Activated CD8-positive, alpha-beta memory T cell treated with anti-CD3 and anti-CD28 coated beads, Interleukin-2, amount 50 U/mL, for 24 hours (primary cell): ENCODE data around the gene ENAH.
"Not testable (repeated sequence)": the region's sequence is repeated elsewhere in the genome, so short reads cannot be mapped to it uniquely, and the experiment has no call there.

Experiments used
- DNase-seq: peaks from one replicate; pipeline ENCODE4 v3.0.0-alpha.2; 2020; ENCODE audit errors: extremely low read depth

Gene ENAH

DNA sequence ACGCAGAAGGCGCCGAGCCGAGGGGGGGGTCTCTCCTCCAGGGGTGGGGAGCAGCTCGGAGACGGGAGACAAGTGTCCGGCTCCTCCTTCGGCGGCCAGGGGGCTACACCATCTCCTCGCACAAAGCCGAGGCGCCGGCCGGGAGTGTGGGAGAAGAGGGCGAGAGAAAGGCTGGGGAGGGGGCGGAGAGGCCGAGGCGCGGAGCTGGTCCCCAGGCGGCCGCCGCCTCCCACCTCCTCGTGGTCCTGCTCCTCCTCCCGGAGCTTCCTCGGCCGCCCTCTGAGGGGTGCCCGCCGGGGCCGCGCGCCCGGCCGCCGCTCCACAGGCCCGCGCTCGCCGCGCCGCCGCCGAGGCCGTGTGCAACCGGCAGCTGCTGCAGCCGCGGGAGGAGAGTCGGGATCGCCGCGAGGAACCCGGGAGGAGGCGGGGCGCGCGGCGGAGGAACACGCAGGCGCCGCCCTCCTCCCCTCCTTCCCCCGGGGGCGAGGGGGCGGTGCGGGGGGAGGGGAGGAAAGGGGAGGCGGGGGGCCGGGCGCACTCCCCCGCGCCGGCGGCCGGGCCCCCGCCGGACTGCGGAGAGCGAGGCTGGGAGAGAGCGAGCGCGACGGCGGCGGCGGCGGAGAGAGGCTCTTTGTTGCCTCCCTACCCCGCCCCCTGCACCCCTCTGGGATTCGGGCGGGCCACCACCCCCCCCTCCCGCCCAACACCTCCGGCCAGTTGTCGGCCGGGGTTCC lies at the start of gene ENAH:
TSS of gene ENAH (minus strand) at position 395 of the 734 bp plus-strand sequence. CDS start 433 bp downstream, outside the sequence.
- no peak for DNase-seq

DNA sequence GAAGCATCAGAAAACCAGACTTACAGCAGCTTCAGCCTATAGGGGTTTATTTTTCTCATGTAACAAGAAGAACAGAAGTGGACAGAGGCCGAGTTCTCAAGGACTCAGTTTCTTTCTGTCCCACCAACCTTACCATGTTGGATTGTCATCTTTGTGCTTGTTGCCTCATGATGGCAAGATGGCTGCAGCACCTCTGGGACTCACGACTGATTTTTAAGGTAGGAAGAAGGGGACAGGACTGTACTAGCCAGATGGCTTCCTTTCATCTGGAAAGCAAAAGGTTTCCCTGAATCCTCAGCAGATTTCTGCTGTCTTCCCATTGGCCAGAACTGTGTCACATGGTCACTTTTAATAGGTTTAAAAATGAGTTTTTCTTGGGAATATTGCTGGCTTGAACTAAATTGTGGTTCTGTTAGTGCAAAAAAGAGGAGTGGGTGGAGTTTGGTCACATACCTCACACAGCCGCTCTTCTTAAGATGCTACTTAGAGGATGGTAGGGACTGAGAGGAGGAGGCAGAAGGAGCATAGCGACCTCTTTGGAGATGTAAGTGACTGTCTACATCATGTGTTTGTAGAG lies 48.1 kb upstream of the ENAH start:
- no peak for DNase-seq

DNA sequence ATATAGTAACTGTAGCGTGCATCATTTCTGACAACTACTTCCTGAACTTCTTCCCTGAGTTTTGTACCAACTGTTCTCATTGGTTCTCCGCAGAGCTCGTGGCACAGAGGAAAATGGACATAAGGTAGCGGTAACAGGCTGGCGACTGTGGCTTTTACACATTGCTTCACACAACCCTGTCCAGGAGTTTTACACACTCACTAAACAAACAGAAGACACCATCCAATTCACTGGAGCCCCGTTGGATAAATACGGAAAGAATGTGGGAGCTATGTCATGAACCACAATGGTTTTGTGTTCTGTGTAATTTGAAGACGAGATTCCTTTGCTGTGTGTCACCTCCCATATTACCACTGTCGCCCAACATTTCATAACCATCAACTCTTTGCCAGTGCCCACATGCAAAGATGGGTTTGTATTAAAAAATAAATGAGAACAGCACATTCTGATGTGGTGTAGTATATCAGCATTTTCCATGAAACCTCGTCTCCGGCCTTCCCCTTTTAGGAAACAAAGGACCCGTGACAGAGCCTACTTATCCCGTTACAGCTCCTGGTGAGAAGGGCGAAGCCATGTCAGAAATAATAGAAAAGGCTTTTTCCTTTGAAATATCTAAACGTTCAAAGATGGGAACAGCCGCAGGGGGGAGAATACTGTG lies 47.4 kb upstream of the ENAH start:
- DNase-seq = no peak

DNA sequence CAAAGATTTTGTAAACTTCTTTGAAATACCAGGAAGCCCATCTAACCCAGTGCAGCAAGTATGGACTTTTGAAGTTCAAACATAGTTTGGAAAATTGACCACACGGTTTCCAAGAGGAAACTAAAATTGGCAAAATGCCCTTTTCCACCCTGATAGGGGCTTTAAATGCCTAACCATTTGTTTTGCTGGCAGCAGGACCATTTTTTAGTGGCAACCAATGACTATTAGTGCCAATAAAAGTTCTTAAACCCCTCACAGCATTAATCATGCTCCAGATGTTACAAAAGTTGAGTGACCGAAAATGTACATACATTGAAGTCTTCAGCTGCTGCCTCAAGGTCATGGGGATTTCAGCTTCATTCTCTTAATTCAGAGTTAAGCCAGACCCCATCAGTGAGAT lies 46.4 kb upstream of the ENAH start:
- DNase-seq = no peak

DNA sequence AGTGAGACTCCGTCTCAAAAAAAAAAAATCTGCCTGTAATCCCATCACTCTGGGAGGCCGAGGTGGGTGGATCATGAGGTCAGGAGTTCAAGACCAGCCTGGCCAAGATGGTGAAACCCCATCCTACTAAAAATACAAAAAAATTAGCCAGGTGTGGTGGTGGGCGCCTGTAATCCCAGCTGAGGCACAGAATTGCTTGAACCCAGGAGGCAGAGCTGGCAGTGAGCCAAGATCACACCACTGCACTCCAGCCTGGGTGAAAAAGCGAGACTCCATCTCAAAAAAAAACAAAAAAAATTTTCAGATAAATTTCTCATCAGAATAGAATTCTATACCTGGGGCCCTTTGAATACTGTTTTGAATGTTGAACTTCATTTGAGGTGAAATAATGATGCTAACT lies 45.3 kb upstream of the ENAH start:
- not testable (repeated sequence) for DNase-seq

DNA sequence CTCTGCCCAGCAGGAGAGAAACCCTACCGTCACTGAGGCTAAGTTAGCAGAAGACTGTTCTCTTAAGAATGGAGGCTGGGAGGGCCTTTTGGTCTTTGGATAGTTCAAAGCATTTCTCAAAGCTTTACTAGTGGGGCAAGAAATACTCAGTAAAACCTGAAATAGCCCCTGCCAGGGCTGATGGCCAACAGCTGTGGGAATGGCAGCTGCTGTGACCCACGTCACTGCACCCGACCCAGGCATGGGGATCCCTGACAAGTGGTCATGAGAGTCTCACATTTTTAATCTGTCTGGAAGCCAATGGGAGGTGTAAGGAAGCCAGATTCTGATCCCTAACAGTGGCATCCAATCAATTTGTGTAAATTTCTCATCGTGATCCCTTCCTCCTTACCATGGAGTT lies 44.5 kb upstream of the ENAH start:
- DNase-seq = no peak

DNA sequence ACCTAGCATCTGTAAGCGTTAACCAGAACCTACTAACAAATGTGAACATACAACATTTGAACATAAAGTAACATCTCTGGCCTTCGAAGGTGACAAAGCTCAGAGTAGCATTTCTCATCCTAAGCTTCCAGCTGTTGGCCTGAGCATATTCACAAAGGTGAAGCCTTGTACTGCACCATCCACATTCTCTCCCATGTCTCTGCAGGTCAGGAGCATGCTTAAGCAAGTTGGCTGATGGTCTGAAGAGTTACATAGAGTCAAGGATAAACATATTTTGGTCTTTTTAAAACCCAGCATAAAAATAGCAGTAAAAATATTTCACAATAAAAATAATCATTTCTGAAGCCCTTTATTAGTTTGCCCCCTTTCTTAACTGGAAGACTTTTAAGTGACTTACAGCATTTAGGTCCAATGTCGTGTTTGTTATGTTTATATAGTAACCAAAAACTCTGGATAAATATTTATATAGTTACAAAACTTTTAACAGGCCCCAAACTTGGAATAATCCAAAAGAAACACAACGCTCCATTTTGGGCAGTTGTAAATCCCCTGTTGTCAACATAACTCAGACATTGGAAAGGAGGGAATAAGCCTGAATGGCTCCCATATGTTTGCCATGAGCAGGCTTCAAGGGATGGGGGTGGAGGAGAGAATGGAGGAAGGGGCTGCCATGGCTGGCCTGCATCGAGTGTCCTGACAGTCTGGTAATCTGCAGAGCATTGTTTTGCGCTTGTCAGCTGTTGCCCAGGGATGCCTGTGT lies 42.8 kb upstream of the ENAH start:
- DNase-seq = no peak

DNA sequence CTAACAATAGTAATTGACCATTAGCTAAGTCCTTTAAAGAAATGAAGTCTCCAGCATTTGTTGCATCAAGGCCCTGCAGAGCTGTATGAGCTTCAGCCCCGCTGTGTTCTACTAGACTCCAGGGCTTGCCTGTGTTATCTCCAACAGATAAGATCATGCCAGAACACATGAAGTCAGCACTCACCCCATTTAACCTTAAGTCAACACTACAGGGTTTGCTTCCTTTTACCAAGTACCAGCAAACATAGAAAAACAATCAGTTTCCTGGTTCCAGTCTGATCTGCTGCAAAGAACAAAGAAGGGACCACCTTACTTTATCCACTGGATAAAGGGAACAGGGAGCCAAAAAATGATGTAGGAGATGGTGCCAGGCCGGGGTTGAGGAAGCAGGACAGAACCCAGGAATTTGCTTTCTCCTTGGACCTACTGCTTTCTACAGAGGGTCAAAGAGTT lies 41.3 kb upstream of the ENAH start:
- no peak for DNase-seq

DNA sequence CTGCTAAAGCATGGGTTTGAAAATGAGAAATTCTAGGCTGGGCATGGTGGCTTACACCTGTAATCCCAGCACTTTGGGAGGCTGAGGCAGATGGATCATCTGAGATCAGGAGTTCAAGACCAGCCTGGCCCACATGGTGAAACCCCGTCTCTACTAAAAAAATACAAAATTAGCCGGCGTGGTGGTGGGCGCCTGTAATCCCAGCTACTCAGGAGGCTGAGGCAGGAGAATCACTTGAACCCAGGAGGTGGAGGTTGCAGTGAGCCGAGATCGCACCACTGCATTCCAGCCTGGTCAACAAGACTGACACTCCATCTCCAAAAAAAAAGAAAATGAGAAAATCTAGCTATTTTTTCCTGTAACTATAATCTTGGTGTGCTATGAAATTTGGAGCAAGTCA lies 40.8 kb upstream of the ENAH start:
- not testable (repeated sequence) for DNase-seq

DNA sequence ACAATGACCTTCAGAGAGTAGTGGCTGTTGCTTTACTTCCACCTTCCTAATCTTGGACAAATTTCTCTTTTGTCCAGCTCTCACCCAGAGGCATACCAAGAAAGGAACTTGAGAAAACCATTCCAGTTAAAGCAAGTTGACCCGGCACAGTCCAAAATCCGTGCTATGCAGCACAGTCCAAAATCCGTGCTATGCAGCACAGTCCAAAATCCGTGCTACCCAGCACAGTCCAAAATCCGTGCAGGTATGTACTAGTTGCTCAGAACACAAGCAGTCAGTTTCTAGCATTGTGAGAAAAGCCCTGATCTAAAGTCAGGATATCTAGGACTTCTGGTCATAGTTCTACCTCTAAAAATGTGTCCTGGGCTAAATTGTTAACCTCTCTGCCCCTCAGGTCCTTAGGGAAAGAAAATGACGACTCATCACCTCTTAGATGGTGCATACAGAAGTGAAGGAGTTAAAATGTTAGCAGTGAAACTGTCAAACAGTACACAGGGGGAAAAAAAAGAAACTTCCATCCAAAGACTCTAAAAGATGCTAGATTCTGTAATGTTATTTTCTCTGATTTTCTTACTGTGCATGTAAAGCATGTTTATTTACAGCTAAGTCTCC lies 40.3 kb upstream of the ENAH start:
- DNase-seq = no peak

DNA sequence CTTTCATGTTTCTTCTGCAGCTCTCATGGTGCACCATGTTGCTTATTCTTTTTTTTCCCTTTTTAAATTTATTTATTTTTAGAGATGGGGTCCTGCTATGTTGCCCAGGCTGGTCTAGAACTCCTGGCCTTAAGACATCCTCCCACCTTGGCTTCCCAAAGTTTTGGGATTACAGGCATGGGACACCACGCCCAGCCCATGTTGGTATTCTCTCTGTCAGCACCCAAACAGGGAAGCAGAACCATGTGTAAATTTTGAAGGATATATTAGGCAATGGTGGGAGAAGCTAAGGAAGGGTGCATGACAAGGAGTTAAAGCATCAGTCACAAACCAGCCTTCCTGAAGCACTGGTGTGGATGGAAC lies 39.6 kb upstream of the ENAH start:
- no peak for DNase-seq

DNA sequence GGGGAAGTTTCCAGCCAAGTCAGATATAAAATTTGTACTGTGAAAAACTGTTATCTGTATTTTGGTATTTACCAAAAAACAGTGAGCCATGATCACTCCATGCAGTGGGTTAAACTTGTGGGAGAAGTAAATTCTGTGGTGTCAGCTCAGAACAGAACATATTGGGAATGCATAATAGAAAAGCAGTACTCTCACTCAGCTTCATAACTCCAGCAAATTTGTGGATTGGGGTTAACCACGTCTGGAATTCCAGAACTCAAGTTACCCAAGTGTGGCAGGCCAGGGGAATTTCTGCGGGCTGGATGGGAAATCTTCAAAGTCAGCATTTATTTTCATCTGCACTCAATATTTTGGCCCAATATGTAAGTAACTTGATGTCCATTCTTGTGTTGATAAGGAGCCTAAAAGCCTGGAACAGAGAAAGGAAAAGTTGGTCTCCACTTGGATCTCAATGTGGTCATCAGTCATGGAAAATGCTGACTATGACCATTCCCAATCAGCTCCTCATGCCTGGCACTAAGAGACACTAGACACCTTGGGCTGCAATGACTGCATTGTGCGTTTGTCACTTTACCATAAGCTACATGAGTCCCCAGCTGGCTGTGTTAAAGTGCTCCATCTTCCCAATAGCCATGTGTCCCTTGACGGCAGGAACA lies 39.1 kb upstream of the ENAH start:
- no peak for DNase-seq

DNA sequence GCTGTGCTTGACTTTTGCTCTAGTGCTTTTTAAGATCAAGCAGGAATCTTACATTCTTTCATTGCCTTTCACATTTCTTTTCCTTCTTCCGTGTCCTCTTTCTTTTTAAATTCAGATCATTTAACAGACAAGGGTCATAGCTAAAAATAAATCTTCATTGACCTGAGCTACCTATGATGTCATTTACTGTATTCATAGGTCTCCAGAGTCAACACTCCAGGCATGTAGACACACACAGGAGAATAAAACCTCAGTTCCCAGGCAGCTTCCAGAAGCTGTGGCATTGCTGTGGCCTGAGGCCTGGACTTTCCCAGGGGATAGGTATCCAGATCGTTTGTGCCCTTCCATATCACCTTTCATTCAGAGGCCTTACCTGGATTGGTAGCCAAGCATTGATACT lies 38.5 kb upstream of the ENAH start:
- no peak for DNase-seq

DNA sequence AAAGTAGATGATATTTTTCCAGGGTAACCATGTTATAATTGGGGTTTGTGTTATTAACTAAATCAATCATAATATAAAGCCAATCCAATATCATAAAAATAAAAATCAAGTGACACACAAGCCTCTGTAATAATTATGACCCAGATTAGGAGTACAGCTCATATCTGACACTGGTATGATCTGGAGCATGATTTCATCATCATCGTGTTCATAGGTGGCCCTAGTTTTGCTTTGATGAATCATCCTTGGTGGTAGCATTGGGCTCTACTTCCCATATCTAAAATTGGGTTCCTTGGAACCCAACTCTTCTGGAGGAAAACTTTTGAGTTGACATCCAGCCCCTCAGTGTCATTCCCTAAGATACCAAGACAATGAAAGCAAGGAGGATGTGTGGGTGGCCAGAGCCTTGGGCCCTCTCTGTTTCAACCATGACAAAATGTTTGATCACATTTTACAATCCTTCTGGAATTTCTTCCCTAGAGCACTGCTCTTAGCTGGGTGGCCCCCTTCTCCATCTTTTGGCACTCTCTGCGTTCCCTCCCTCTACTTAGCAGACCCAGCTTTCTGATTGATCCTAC lies 37.0 kb upstream of the ENAH start:
- no peak for DNase-seq

DNA sequence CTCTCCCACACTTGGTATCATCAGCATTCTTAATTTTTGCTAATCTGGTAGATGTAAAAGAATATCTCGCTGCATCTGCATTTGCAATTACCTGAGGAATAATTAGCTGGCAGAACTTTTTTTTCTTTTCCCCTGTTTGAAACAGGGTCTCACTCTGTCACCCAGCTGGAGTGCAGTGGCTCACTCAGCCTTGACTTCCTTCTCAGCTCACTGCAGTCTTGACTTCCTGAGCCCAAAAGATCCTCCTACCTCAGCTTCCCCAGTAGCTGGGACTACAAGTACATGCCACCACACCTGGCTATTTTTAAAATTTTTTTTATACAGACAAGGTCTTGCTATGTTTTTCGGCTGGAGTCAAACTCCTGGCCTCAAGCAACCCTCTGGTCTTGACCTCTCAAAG lies 35.4 kb upstream of the ENAH start:
- no peak for DNase-seq

DNA sequence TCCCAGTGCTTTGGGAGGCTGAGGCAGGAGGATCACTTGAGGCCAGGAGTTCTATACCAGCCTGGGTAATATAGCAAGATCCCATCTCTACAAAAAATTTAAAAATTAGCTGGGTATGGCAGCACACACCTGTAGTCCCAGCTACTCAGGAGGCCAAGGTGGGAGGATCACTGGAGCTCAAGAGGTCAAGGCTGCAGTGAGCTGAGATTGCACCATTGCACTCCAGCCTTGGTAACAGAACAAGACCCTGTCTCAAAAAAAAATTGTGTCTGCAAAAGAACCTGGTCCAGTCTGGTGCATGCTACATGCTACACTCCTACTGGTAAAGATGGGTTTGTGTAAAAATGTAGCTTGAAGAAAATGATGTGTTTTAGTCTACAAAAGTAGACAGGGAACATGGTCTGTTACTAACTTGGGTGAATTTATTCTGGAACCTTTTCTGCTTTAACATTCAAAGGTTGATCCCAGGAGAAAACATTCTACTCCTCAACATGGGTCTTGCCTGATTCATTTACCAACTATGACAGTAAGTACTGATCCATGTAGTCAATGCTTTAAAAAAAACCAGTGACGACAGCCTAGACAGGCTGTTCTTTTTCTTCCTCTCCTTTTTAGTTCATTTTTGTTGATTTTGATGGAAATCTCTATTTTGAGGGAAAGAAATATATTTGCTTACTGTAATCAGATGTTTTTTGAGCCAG lies 32.7 kb upstream of the ENAH start:
- DNase-seq = no peak

DNA sequence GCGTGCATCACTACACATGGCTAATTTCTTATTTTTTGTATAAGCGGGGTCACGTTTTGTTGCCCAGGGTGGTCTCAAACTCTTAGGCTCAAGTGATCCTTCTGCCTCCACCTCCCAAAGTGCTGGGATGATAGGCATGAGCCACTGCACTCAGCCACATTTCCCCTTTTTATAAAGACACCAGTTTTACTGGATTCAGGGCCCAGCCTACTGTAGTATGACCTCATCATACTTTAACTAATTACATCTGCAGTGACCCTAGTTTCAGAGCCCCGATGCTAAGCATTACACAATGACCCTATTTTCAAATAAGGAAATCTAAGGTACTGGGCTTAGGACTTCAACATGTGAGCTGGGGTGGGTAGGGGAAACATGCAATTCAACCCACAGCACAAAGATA lies 31.8 kb upstream of the ENAH start:
- no peak for DNase-seq

DNA sequence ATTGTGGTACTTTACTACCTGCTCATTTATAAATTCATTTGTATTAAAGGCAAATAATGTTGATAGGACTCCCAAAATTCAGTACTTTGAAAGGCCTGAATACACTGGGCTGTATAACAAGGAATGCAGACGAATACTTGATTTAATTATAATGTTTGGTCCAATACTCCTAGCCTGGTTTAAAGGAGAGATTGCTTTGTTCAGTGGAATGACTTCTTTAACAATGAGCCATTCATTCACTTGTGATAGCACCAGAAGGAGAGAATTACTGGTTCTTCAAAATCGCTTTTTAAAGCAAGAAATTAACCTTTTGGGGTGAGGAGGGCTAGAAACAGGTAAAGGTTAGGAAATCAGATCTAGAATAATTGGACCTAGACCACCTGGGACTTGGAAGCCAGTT lies 28.3 kb upstream of the ENAH start:
- no peak for DNase-seq

DNA sequence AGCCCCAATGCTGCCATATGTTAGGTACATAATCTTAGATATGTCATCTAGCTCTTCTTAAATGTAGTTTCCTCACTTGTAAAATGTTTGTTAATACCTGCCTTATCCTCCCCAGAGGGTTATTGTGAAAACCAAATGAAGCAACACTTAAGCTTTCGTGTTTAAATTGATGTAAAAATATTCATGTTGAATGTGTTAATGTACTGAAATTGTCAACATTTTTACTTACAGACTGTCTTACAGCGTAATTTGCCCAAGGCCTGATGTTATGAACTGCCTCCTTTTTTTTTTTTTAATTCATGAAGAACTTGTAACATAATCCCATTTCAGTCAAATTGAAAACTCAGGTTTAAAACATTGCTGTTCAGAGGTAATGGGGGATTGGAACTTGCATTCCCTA lies 25.6 kb upstream of the ENAH start:
- no peak for DNase-seq

DNA sequence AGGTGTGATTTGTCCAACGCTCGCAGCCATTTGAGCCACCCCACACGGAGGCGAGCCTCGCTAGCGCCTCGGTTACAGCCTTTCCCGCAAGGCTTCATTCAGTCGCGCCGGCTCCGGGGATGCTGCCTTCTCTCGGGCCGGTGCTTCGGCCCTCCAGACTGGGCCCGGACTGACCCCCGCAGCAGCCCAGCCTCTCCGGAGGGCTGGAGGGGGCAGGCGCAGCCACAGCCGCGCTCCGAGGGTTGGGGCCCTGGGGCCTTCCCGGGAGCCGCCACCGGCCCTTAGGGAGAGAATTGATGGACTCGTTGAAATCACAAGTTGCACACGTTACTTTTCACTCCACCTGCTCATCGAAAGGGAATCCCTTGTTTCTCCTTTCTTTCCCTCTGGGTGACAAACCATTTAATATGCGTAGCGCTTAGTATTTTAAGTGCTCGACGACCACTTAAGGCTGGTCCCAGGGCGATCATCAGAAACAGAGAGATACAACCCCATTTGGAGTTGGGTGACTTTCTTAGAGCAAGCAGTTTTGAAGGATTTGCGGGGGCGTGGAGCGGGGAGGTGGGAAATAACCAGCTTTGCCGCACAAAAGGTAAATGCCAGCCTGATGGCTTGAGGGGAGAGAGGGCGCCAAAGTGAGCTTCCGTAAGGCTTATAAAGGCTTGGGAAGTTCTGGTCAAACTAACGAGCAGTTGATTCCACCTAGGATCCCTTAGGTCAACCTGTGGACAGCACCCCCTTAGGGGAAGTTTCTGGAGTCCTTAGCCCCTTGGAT lies 24.6 kb upstream of the ENAH start:
- no peak for DNase-seq
